Measurements from ENCODE around the gene RNU4-1. TPM values are rescaled to one million over a fixed set of nuclear protein-coding genes. Genes with fewer than 3 reads are reported as not detected.
A peak's percentile ranks its signal among the peaks of the same experiment; 100 is the strongest.

Gene RNU4-1
- total RNA-seq, 1 donor from 2014 or later: 3,252 TPM

GRCh38 chr12:120262852-120263747, 29.9 kb downstream of the RNU4-1 start:
- TF ChIP-seq CTCF (IDR thresholded peaks at IDR 0.05): no peak
- Mint-ChIP-seq H3K4me1 (ENCODE audit: unreplicated experiment) (peaks cover 53% of the 10 kb centered on the region), H3K27ac (ENCODE audit: unreplicated experiment) (peak overlapping the region; percentile 64), H3K4me3 (ENCODE audit: unreplicated experiment) (peak overlapping the region; percentile 88), H3K9me3 (ENCODE audit: unreplicated experiment) (no peaks in the 10 kb centered on the region), H3K27me3 (ENCODE audit: unreplicated experiment) (no peaks in the 10 kb centered on the region), H3K36me3 (ENCODE audit: unreplicated experiment) (no peaks in the 10 kb centered on the region)
- DNase-seq (ENCODE audit: extremely low spot score, unreplicated experiment): no peak

- DNase-seq (ENCODE audit: extremely low spot score, unreplicated experiment): no peak
- Mint-ChIP-seq H3K27ac (ENCODE audit: unreplicated experiment) (peak overlapping the region; percentile 64), H3K27me3 (ENCODE audit: unreplicated experiment) (no peaks in the 10 kb centered on the region), H3K4me3 (ENCODE audit: unreplicated experiment) (peak overlapping the region; percentile 88), H3K4me1 (ENCODE audit: unreplicated experiment) (peaks cover 62% of the 10 kb centered on the region), H3K9me3 (ENCODE audit: unreplicated experiment) (no peaks in the 10 kb centered on the region), H3K36me3 (ENCODE audit: unreplicated experiment) (no peaks in the 10 kb centered on the region)
- no peak for TF ChIP-seq CTCF (IDR thresholded peaks at IDR 0.05)
Observed at GRCh38 chr12:120261951-120262851, 30.8 kb downstream of the RNU4-1 start.

GRCh38 chr12:120260607-120261006, 32.4 kb downstream of the RNU4-1 start:
- no peaks in the 10 kb centered on the region for H3K9me3 Mint-ChIP-seq (ENCODE audit: unreplicated experiment)
- peaks cover 75% of the 10 kb centered on the region for H3K4me1 Mint-ChIP-seq (ENCODE audit: unreplicated experiment)
- no peak overlapping the region for H3K27ac Mint-ChIP-seq (ENCODE audit: unreplicated experiment)
- H3K27me3 Mint-ChIP-seq (ENCODE audit: unreplicated experiment): no peaks in the 10 kb centered on the region
- no peak overlapping the region for H3K4me3 Mint-ChIP-seq (ENCODE audit: unreplicated experiment)
- TF ChIP-seq CTCF (IDR thresholded peaks at IDR 0.05): no peak
- no peaks in the 10 kb centered on the region for H3K36me3 Mint-ChIP-seq (ENCODE audit: unreplicated experiment)
- no peak for DNase-seq (ENCODE audit: extremely low spot score, unreplicated experiment)

GRCh38 chr12:120259418-120260202, 33.4 kb downstream of the RNU4-1 start:
- Mint-ChIP-seq H3K4me3 (ENCODE audit: unreplicated experiment) (no peak overlapping the region), H3K27ac (ENCODE audit: unreplicated experiment) (peak overlapping the region; percentile 48), H3K4me1 (ENCODE audit: unreplicated experiment) (peaks cover 78% of the 10 kb centered on the region), H3K9me3 (ENCODE audit: unreplicated experiment) (no peaks in the 10 kb centered on the region), H3K36me3 (ENCODE audit: unreplicated experiment) (peaks cover 5% of the 10 kb centered on the region), H3K27me3 (ENCODE audit: unreplicated experiment) (no peaks in the 10 kb centered on the region)
- TF ChIP-seq CTCF (IDR thresholded peaks at IDR 0.05): no peak
- no peak for DNase-seq (ENCODE audit: extremely low spot score, unreplicated experiment)

Measured in osteocyte (in vitro differentiated cells).